Measurements from ENCODE around the gene OTULIN.

The OTULIN gene

GRCh38 chr5:14672484-14673394 is 8.2 kb downstream of the OTULIN start:
- TF ChIP-seq POLR2AphosphoS5 (IDR thresholded peaks at IDR 0.05; ENCODE audit: low read depth) (no peak), REST (IDR thresholded peaks at IDR 0.05; ENCODE audit: insufficient replicate concordance, low read depth) (no peak)
- no peak overlapping the region for H3K4me3 ChIP-seq (replicated peaks; ENCODE audit: insufficient read depth, low read length)
- DNase-seq (ENCODE audit: low read depth in 1 of 2, low spot score in 1 of 2) = no peak
- H3K27me3 ChIP-seq (ENCODE audit: insufficient read depth, poor library complexity, severe bottlenecking) = no peaks in the 10 kb centered on the region
- no peak overlapping the region for H3K27ac ChIP-seq (replicated peaks)

- no peak for TF ChIP-seq GABPA (IDR thresholded peaks at IDR 0.05; ENCODE audit: low read depth)
- no peak for TF ChIP-seq CTCF (IDR thresholded peaks at IDR 0.05; ENCODE audit: insufficient read depth, low read length)
- Histone ChIP-seq H3K27me3 (ENCODE audit: insufficient read depth, poor library complexity, severe bottlenecking) (no peaks in the 10 kb centered on the region), H3K27ac (replicated peaks) (no peak overlapping the region), H3K4me3 (replicated peaks; ENCODE audit: insufficient read depth, low read length) (no peak overlapping the region)
- no peak for DNase-seq (ENCODE audit: low read depth in 1 of 2, low spot score in 1 of 2)
Measured at GRCh38 chr5:14673443-14673842, 8.9 kb downstream of the OTULIN start.

GRCh38 chr5:14674983-14675854 is 10.7 kb downstream of the OTULIN start:
- H3K27ac ChIP-seq (replicated peaks) = no peak overlapping the region
- TF ChIP-seq REST (IDR thresholded peaks at IDR 0.05; ENCODE audit: insufficient replicate concordance, low read depth) (no peak), POLR2AphosphoS5 (IDR thresholded peaks at IDR 0.05; ENCODE audit: low read depth) (no peak), GABPA (IDR thresholded peaks at IDR 0.05; ENCODE audit: low read depth) (no peak), CTCF (IDR thresholded peaks at IDR 0.05; ENCODE audit: insufficient read depth, low read length) (no peak)
- no peak for DNase-seq (ENCODE audit: low read depth in 1 of 2, low spot score in 1 of 2)

GRCh38 chr5:14675865-14676300 is 11.4 kb downstream of the OTULIN start:
- H3K27ac ChIP-seq (replicated peaks) = no peak overlapping the region; the same call in 1 of the 2 replicates
- peak in 1 of 2 experiments; percentile 60 for DNase-seq (ENCODE audit: low read depth in 1 of 2, low spot score in 1 of 2)
- TF ChIP-seq GABPA (IDR thresholded peaks at IDR 0.05; ENCODE audit: low read depth) (no peak), SPI1 (IDR thresholded peaks at IDR 0.05; ENCODE audit: borderline replicate concordance, low read depth) (peak; percentile 59; the same call in 1 of the 2 replicates)
- H3K4me3 ChIP-seq (replicated peaks; ENCODE audit: insufficient read depth, low read length) = no peak overlapping the region
- no peaks in the 10 kb centered on the region for H3K27me3 ChIP-seq (ENCODE audit: insufficient read depth, poor library complexity, severe bottlenecking)

More at GRCh38 chr5:14674983-14675854, 10.7 kb downstream of the OTULIN start:
- H3K27me3 ChIP-seq (ENCODE audit: insufficient read depth, poor library complexity, severe bottlenecking) = no peaks in the 10 kb centered on the region
- no peak overlapping the region for H3K4me3 ChIP-seq (replicated peaks; ENCODE audit: insufficient read depth, low read length)

All from HL-60 (cell line).